GM19193 (cell line): Measurements from ENCODE around the gene OR5F1.

ENCODE experiments used
- POLR2A ChIP-seq: IDR thresholded peaks from 4 replicates; pipeline ENCODE4 v1.6.1; 2011; ENCODE audit not compliant: insufficient read depth, insufficient read length; ENCODE audit errors: extremely low read depth

OR5F1 gene

GRCh38 chr11:55994525-55994924 lies at the start of gene OR5F1:
Gene OR5F1, minus strand, starts transcription at chr11:55994625. Its CDS starts 0 bp downstream, at chr11:55994625.
- TF ChIP-seq POLR2A: no peak

DNA sequence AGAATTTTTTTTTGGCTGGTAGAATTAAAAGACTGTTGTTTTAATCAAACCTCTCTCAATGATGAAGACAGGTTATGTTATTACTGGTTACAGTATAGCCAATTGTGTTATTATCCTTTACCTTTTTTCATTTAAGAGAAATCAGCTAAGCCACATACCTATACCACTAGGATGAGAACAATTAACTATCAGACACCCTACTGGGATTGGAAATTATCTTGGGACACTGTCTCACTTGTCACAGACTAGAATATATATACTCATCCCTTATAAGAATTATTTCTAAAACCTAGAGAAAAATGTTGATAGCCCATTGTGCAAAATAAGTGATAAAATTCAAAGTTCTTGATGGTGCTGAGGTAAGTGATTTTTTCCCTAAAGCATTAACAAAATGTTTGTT lies 32.9 kb upstream of the OR5F1 start, which contains the start of gene OR5AS1:
TSS of gene OR5AS1 (plus strand) at position 301 of the 400 bp plus-strand sequence. CDS start 2,765 bp downstream, outside the sequence.
- no peak for TF ChIP-seq POLR2A

DNA sequence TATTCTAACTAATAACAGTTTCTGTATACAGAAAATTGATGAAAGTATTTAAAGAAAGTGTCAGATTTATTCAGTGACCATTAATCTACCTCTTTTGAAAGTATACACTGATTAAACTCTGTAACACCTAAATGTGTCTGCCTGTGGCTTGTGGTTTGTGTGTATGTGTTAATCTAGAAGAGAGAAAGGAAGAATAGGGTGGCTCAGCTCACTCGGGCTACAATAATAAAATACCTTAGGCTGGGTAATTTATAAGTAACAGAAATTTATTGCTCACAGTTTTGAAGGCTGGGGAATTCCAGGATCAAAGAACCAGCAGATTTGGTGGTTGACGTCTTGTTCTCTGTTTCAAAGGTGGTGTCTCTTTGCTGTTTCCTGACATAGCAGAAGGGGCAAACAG lies 19.4 kb upstream of the OR5F1 start:
- no peak for TF ChIP-seq POLR2A

DNA sequence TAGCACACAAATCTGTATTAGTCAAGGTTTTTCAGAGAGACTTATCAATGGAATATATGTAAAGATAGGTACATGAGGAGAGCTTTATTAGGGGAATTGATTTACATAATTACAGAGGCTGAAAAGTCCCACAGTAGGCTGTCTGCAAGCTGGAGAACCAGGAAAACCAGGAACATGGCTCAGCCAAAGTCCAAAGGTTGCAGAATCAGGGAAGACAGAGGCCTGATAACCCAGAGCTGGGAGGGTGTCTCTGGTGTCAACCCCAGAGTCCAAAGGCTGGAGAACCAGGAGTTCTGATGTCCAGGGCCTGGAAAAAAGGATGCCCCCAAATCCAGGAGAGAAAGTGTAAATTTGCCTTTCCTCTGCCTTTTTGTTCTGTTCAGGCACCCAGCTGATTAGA lies 16.3 kb upstream of the OR5F1 start:
- TF ChIP-seq POLR2A: no peak

- no peak for TF ChIP-seq POLR2A
Measured at GRCh38 chr11:55970935-55971334, 23.5 kb downstream of the OR5F1 start.

DNA sequence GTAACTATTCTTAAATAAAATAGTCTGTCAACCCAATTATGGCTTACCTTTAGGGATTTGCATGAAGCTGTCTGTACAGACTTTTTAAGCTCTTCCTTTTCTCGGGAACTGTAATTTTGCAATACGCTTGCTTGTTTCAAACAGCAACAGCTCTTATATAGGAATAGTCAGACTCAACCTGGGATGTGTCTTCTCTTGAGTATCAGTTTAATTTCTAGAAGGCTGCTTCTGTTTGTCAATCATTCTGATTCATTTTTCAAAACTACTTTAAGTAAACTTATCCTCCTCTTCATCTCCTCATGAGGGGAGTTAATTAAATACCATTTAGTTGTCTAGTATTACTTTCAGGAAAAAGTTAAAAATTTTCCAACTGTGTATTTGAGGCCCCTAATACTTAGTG lies 24.6 kb downstream of the OR5F1 start, which contains the start of gene OR10AG1:
TSS of gene OR10AG1 (minus strand) at position 101 of the 400 bp plus-strand sequence. CDS start at position 63, 38 bp downstream.
- TF ChIP-seq POLR2A: no peak

- TF ChIP-seq POLR2A: no peak
Measured at GRCh38 chr11:55967914-55968313, 26.5 kb downstream of the OR5F1 start.

- no peak for TF ChIP-seq POLR2A
Measured at GRCh38 chr11:55966391-55966790, 28.0 kb downstream of the OR5F1 start.

DNA sequence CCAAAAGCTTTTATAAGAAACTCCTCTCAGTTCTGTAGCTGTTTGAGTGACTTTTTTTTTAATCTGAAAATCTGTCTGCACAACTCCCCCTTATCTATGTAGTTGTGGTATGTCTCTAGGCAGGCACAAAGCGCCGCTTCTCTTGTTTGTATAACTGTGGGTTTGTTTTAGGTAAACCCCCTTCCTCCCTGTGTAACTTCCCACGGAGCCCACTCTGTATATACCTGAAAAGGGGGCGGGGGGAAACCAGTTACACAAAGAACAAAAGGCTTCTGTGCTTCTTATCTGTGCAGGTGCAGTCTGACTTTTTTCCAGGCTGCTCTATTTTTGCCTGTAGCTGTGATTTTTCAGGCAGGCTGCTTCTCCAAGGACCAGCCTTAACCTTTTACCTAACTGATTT lies 37.9 kb downstream of the OR5F1 start:
- TF ChIP-seq POLR2A: no peak

GRCh38 chr11:55949330-55949729 lies 45.1 kb downstream of the OR5F1 start:
- no peak for TF ChIP-seq POLR2A
